ENCODE results near the gene HSDL2. TPM values are rescaled to one million over a fixed set of nuclear protein-coding genes. Genes with fewer than 3 reads are reported as not detected.

HSDL2 gene
- total and polyA plus RNA-seq, 2 of the 4 experiments (the other 2 are of a cell fraction): 17.7 to 65.8 TPM

- dilution Hi-C loops (cut with HindIII; ENCODE audit: low sequenced_read_pairs, unreplicated experiment): no loop called here
- intact Hi-C loops (cut with micrococcal nuclease): loop anchor here (1.0 to 10.0 kb wide), 4 partner anchors 112 to 569 kb away; no protein-coding TSS in a partner anchor
- Histone ChIP-seq H3K9me1 (ENCODE audit: insufficient read depth, low read length) (no peaks in the 10 kb centered on the region), H4K5ac (ENCODE audit: low read depth, low read length) (peak overlapping the region; percentile 61), H3K4me1 (ENCODE audit: control insufficient read depth, insufficient read depth, low read length) (peaks cover 2% of the 10 kb centered on the region; the same call in 1 of the 2 replicates), H3K9ac (ENCODE audit: low read depth, low read length) (peak overlapping the region; percentile 87), H2AK5ac (ENCODE audit: low read depth, low read length) (no peak overlapping the region), H3K9me3 (ENCODE audit: control insufficient read depth, insufficient read depth, low read length) (no peaks in the 10 kb centered on the region), H3K4me2 (ENCODE audit: low read depth, low read length) (peak overlapping the region; percentile 100), H3K18ac (ENCODE audit: low read depth, low read length) (peak overlapping the region; percentile 33), H4K91ac (ENCODE audit: insufficient read depth, low read depth, low read length) (peak overlapping the region; percentile 29), H2BK20ac (ENCODE audit: low read depth, low read length) (no peak overlapping the region), H4K8ac (ENCODE audit: low read depth in 2 of 2, low read length in 2 of 2) (peak overlapping the region; percentile 54 to 94), H2BK120ac (ENCODE audit: low read depth, low read length) (peak overlapping the region; percentile 87), H3K23ac (ENCODE audit: low read depth, low read length) (peak overlapping the region; percentile 90; the same call in 1 of the 2 replicates), H2AK9ac (replicated peaks; ENCODE audit: low read depth, low read length, poor library complexity) (peak overlapping the region; percentile 85), H3K27me3 (ENCODE audit: control insufficient read depth, insufficient read depth, low read length) (no peaks in the 10 kb centered on the region), H3K56ac (ENCODE audit: extremely low read depth, insufficient read depth, low read length) (peak overlapping the region; percentile 70), H3K27ac (ENCODE audit: insufficient read depth, low read length) (peak overlapping the region; percentile 92), H4K20me1 (ENCODE audit: insufficient read depth, low read length) (peaks cover 13% of the 10 kb centered on the region; the same call in 1 of the 2 replicates), H3K79me1 (ENCODE audit: low read depth in 1 of 2, low read length in 2 of 2) (peaks cover 0 to 14% of the 10 kb centered on the region in 2 experiments; a peak in 3 of 4 replicates), H3K36me3 (ENCODE audit: control insufficient read depth, insufficient read depth, low read length) (no peaks in the 10 kb centered on the region), H2AFZ (replicated peaks; ENCODE audit: low read length, poor library complexity) (peak overlapping the region; percentile 92), H3K4me3 (ENCODE audit: insufficient read depth, low read depth, low read length) (peak overlapping the region; percentile 95), H3K4ac (ENCODE audit: low read depth, low read length) (peak overlapping the region; percentile 84), H2BK5ac (ENCODE audit: low read depth, low read length, poor library complexity, severe bottlenecking) (peak overlapping the region; percentile 92), H2BK15ac (ENCODE audit: low read depth, low read length) (peak overlapping the region; percentile 73; the same call in 1 of the 3 replicates), H3K14ac (replicated peaks; ENCODE audit: low read depth, low read length) (peak overlapping the region; percentile 91)
- no TSS peak for BruUV-seq (replicated peaks)
- CTCF ChIA-PET: interaction anchor here (0.6 to 2.4 kb wide), 2 partner anchors 236 to 265 kb away, joined by 3 to 11 read pairs; no protein-coding TSS in a partner anchor
- ATAC-seq (ENCODE audit: low read depth) (peak; percentile 93), DNase-seq (peak; percentile 95)
- POLR2A ChIA-PET (ENCODE audit: unreplicated experiment): interaction anchor here (1.0 kb wide), 1 partner anchor 242 kb away, joined by 5 read pairs; no protein-coding TSS in a partner anchor
- 1% methylated on average over 14 of the region's 72 CpGs; no CpG with 5 or more reads in 1 of the 2 experiments for WGBS, 2 experiments (ENCODE audit: extremely low coverage in 2 of 2, insufficient read length in 1 of 2)
- in situ Hi-C loops (cut with MboI; ENCODE audit: low sequenced_read_pairs): no loop called here
- TF ChIP-seq MXI1 (IDR thresholded peaks at IDR 0.05; ENCODE audit: borderline replicate concordance, low read depth, low read length) (0 out of 2 replicates have a peak, but pooled peaks have one; percentile 31), USF2 (IDR thresholded peaks at IDR 0.05; ENCODE audit: low read depth, low read length) (no peak), FOS (IDR thresholded peaks at IDR 0.05; ENCODE audit: low read depth, low read length) (no peak), NFE2L2 (IDR thresholded peaks at IDR 0.05; ENCODE audit: low read depth, low read length) (no peak), ELK1 (IDR thresholded peaks at IDR 0.05; ENCODE audit: borderline replicate concordance, low read depth, low read length) (no peak), RCOR1 (IDR thresholded peaks at IDR 0.05; ENCODE audit: insufficient replicate concordance, low read length) (no peak), MAZ (IDR thresholded peaks at IDR 0.05; ENCODE audit: borderline replicate concordance, low read depth, low read length) (peak; percentile 93; the same call in 1 of the 2 replicates), SMC3 (IDR thresholded peaks at IDR 0.05; ENCODE audit: low read depth, low read length) (peak; percentile 35), CHD1 (IDR thresholded peaks at IDR 0.05; ENCODE audit: low read depth, low read length) (no peak), MAFK (IDR thresholded peaks at IDR 0.05; ENCODE audit: low read depth, low read length) (no peak), BHLHE40 (IDR thresholded peaks at IDR 0.05; ENCODE audit: low read depth, low read length) (no peak), POLR2A (IDR thresholded peaks at IDR 0.05; ENCODE audit: low read depth, low read length) (0 out of 2 replicates have a peak, but pooled peaks have one; percentile 0)
- TF ChIP-seq, protein P1, sequence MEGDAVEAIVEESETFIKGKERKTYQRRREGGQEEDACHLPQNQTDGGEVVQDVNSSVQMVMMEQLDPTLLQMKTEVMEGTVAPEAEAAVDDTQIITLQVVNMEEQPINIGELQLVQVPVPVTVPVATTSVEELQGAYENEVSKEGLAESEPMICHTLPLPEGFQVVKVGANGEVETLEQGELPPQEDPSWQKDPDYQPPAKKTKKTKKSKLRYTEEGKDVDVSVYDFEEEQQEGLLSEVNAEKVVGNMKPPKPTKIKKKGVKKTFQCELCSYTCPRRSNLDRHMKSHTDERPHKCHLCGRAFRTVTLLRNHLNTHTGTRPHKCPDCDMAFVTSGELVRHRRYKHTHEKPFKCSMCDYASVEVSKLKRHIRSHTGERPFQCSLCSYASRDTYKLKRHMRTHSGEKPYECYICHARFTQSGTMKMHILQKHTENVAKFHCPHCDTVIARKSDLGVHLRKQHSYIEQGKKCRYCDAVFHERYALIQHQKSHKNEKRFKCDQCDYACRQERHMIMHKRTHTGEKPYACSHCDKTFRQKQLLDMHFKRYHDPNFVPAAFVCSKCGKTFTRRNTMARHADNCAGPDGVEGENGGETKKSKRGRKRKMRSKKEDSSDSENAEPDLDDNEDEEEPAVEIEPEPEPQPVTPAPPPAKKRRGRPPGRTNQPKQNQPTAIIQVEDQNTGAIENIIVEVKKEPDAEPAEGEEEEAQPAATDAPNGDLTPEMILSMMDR (conservative IDR thresholded peaks at IDR 0.05; ENCODE audit: low read depth, low read length): peak; percentile 50
These were observed 46.1 kb upstream of the HSDL2 start for GRCh38 chr9:112333639-112334431.
